ENCODE data around the gene ADGRF1. TPM values are rescaled to one million over a fixed set of nuclear protein-coding genes. Genes with fewer than 3 reads are reported as not detected.
"Not testable (repeated sequence)": the region's sequence is repeated elsewhere in the genome, so short reads cannot be mapped to it uniquely, and the experiment has no call there.

The ADGRF1 gene
- total RNA-seq, 2 experiments from 2014 or later = not detected

GRCh38 chr6:46998436-46999017 lies 43.6 kb downstream of the ADGRF1 start:
- H3K36me3 Mint-ChIP-seq (ENCODE audit: low read depth) = no peaks in the 10 kb centered on the region
- ChIA-PET CTCF (no interaction called here), POLR2A (no interaction called here)
- peaks cover 9% of the 10 kb centered on the region for H3K27me3 Mint-ChIP-seq
- no peak overlapping the region for H3K27ac Mint-ChIP-seq
- no peaks in the 10 kb centered on the region for H3K4me1 Mint-ChIP-seq
- no peak for DNase-seq
- H3K9me3 Mint-ChIP-seq = no peaks in the 10 kb centered on the region
- no peak overlapping the region for H3K4me3 Mint-ChIP-seq

GRCh38 chr6:46997646-46998045 lies 44.5 kb downstream of the ADGRF1 start:
- Mint-ChIP-seq H3K27me3 (peaks cover 5% of the 10 kb centered on the region), H3K4me1 (no peaks in the 10 kb centered on the region), H3K4me3 (no peak overlapping the region), H3K36me3 (ENCODE audit: low read depth) (no peaks in the 10 kb centered on the region), H3K27ac (no peak overlapping the region), H3K9me3 (no peaks in the 10 kb centered on the region)
- CTCF ChIA-PET = no interaction called here
- no peak for DNase-seq
- POLR2A ChIA-PET = no interaction called here

GRCh38 chr6:46996860-46997641 lies 45.1 kb downstream of the ADGRF1 start:
- H3K4me1 Mint-ChIP-seq = no peaks in the 10 kb centered on the region
- no peak overlapping the region for H3K4me3 Mint-ChIP-seq
- CTCF ChIA-PET = no interaction called here
- no peak overlapping the region for H3K27ac Mint-ChIP-seq
- H3K9me3 Mint-ChIP-seq = no peaks in the 10 kb centered on the region
- H3K36me3 Mint-ChIP-seq (ENCODE audit: low read depth) = no peaks in the 10 kb centered on the region
- DNase-seq = no peak
- peaks cover 4% of the 10 kb centered on the region for H3K27me3 Mint-ChIP-seq
- POLR2A ChIA-PET = no interaction called here

- DNase-seq = no peak
- H3K4me1 Mint-ChIP-seq = no peaks in the 10 kb centered on the region
- CTCF ChIA-PET = no interaction called here
- H3K27me3 Mint-ChIP-seq = peaks cover 9% of the 10 kb centered on the region
- POLR2A ChIA-PET = no interaction called here
- H3K4me3 Mint-ChIP-seq = no peak overlapping the region
- no peak overlapping the region for H3K27ac Mint-ChIP-seq
- no peaks in the 10 kb centered on the region for H3K36me3 Mint-ChIP-seq (ENCODE audit: low read depth)
- no peaks in the 10 kb centered on the region for H3K9me3 Mint-ChIP-seq
Observed at GRCh38 chr6:46994933-46995332, 47.2 kb downstream of the ADGRF1 start.

GRCh38 chr6:46993846-46994245 lies 48.3 kb downstream of the ADGRF1 start:
- Mint-ChIP-seq H3K27ac (no peak overlapping the region), H3K9me3 (no peaks in the 10 kb centered on the region), H3K36me3 (ENCODE audit: low read depth) (no peaks in the 10 kb centered on the region), H3K4me1 (no peaks in the 10 kb centered on the region), H3K4me3 (no peak overlapping the region), H3K27me3 (peaks cover 9% of the 10 kb centered on the region)
- CTCF ChIA-PET = no interaction called here
- DNase-seq = no peak
- POLR2A ChIA-PET = no interaction called here

- DNase-seq; H3K4me3 Mint-ChIP-seq; H3K27me3 Mint-ChIP-seq; H3K9me3 Mint-ChIP-seq; H3K27ac Mint-ChIP-seq; POLR2A ChIA-PET; H3K4me1 Mint-ChIP-seq; H3K36me3 Mint-ChIP-seq (ENCODE audit: low read depth); CTCF ChIA-PET: not testable (repeated sequence)
Observed at GRCh38 chr6:46992391-46992790, 49.7 kb downstream of the ADGRF1 start.

- H3K27me3 Mint-ChIP-seq; H3K27ac Mint-ChIP-seq; H3K36me3 Mint-ChIP-seq (ENCODE audit: low read depth); CTCF ChIA-PET; DNase-seq; H3K4me1 Mint-ChIP-seq; H3K4me3 Mint-ChIP-seq; H3K9me3 Mint-ChIP-seq; POLR2A ChIA-PET: not testable (repeated sequence)
Observed at GRCh38 chr6:46990818-46991510, 51.2 kb downstream of the ADGRF1 start.

GRCh38 chr6:46990031-46990644 lies 52.0 kb downstream of the ADGRF1 start:
- Mint-ChIP-seq H3K4me3 (no peak overlapping the region), H3K9me3 (no peaks in the 10 kb centered on the region), H3K27ac (no peak overlapping the region), H3K36me3 (ENCODE audit: low read depth) (no peaks in the 10 kb centered on the region), H3K27me3 (peaks cover 5% of the 10 kb centered on the region), H3K4me1 (no peaks in the 10 kb centered on the region)
- no peak for DNase-seq
- ChIA-PET POLR2A (no interaction called here), CTCF (no interaction called here)

- H3K9me3 Mint-ChIP-seq = no peaks in the 10 kb centered on the region
- no peaks in the 10 kb centered on the region for H3K36me3 Mint-ChIP-seq (ENCODE audit: low read depth)
- H3K4me3 Mint-ChIP-seq = no peak overlapping the region
- ChIA-PET POLR2A (no interaction called here), CTCF (no interaction called here)
- no peak overlapping the region for H3K27ac Mint-ChIP-seq
- peaks cover 5% of the 10 kb centered on the region for H3K27me3 Mint-ChIP-seq
- H3K4me1 Mint-ChIP-seq = no peaks in the 10 kb centered on the region
- no peak for DNase-seq
Observed at GRCh38 chr6:46989398-46989797, 52.7 kb downstream of the ADGRF1 start.

GRCh38 chr6:46985943-46986342 lies 56.2 kb downstream of the ADGRF1 start:
- POLR2A ChIA-PET = no interaction called here
- no peak overlapping the region for H3K4me3 Mint-ChIP-seq
- no peaks in the 10 kb centered on the region for H3K36me3 Mint-ChIP-seq (ENCODE audit: low read depth)
- no peaks in the 10 kb centered on the region for H3K9me3 Mint-ChIP-seq
- DNase-seq = no peak
- no peaks in the 10 kb centered on the region for H3K4me1 Mint-ChIP-seq
- no peaks in the 10 kb centered on the region for H3K27me3 Mint-ChIP-seq
- CTCF ChIA-PET = no interaction called here
- H3K27ac Mint-ChIP-seq = no peak overlapping the region

GRCh38 chr6:46983007-46983411 lies 59.1 kb downstream of the ADGRF1 start:
- H3K4me3 Mint-ChIP-seq = no peak overlapping the region
- POLR2A ChIA-PET = no interaction called here
- H3K4me1 Mint-ChIP-seq = no peaks in the 10 kb centered on the region
- H3K36me3 Mint-ChIP-seq (ENCODE audit: low read depth) = no peaks in the 10 kb centered on the region
- no peak for DNase-seq
- no peaks in the 10 kb centered on the region for H3K9me3 Mint-ChIP-seq
- CTCF ChIA-PET = no interaction called here
- H3K27me3 Mint-ChIP-seq = peaks cover 2% of the 10 kb centered on the region
- H3K27ac Mint-ChIP-seq = no peak overlapping the region

- Mint-ChIP-seq H3K27me3 (peaks cover 2% of the 10 kb centered on the region), H3K36me3 (ENCODE audit: low read depth) (no peaks in the 10 kb centered on the region), H3K9me3 (no peaks in the 10 kb centered on the region), H3K4me3 (no peak overlapping the region), H3K4me1 (no peaks in the 10 kb centered on the region), H3K27ac (no peak overlapping the region)
- ChIA-PET POLR2A (no interaction called here), CTCF (no interaction called here)
- no peak for DNase-seq
Observed at GRCh38 chr6:46979206-46979605, 62.9 kb downstream of the ADGRF1 start.

GRCh38 chr6:46974786-46975185 lies 67.3 kb downstream of the ADGRF1 start:
- H3K4me1 Mint-ChIP-seq = no peaks in the 10 kb centered on the region
- DNase-seq = no peak
- ChIA-PET CTCF (no interaction called here), POLR2A (no interaction called here)
- no peak overlapping the region for H3K4me3 Mint-ChIP-seq
- H3K27ac Mint-ChIP-seq = no peak overlapping the region
- H3K9me3 Mint-ChIP-seq = no peaks in the 10 kb centered on the region
- H3K27me3 Mint-ChIP-seq = peaks cover 2% of the 10 kb centered on the region
- no peaks in the 10 kb centered on the region for H3K36me3 Mint-ChIP-seq (ENCODE audit: low read depth)
